ENCODE results near the gene SLCO4A1.

DNA sequence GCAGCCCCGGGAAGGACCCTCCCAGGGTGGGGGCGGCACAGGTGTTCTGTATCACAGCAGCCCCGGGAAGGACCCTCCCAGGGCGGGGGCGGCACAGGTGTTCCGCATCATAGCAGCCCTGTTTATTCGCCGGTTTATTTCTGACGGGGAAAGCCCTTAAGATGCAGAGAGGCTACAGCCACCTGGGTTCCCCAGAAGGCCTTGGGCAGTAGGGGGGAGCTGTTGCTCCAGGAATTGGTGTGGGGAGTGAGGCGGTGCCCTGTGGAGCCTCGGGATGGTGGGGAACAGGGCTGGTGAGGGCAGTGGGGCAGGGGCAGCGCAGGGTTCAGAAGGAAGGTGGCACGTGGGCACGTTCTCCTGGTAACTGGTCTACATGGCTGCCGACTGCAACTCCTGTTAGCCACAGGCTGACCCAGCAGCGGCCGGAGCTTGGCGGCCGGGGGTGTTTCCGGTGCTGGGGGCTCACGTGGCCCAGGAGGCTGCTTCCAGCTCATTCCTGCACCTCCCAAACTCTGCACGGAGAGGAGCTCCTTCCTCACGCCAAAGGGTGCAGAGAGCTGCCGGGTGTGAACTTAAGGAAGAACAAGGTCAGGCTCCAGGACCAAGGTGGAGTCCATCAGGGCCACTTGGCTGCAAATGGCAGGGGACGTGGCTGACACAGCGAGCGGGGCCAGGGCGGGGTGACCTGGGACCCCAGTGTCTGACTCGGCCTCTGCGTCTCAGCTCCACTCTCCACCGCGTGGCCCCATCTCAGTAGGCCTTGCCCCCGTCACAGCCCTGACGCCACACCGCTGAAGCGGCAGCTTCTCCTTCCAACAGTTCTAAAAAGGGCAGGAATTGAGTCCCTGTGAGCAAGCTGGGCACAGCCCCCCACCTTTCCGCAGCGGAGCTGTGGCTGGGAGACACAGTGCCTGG is 13.2 kb downstream of the SLCO4A1 start:
- TF ChIP-seq, protein P1, sequence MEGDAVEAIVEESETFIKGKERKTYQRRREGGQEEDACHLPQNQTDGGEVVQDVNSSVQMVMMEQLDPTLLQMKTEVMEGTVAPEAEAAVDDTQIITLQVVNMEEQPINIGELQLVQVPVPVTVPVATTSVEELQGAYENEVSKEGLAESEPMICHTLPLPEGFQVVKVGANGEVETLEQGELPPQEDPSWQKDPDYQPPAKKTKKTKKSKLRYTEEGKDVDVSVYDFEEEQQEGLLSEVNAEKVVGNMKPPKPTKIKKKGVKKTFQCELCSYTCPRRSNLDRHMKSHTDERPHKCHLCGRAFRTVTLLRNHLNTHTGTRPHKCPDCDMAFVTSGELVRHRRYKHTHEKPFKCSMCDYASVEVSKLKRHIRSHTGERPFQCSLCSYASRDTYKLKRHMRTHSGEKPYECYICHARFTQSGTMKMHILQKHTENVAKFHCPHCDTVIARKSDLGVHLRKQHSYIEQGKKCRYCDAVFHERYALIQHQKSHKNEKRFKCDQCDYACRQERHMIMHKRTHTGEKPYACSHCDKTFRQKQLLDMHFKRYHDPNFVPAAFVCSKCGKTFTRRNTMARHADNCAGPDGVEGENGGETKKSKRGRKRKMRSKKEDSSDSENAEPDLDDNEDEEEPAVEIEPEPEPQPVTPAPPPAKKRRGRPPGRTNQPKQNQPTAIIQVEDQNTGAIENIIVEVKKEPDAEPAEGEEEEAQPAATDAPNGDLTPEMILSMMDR (IDR thresholded peaks at IDR 0.05) = no peak
- no peak for TF ChIP-seq POLR2A (IDR thresholded peaks at IDR 0.05)

All from esophagus squamous epithelium (tissue), 4 donors.